Activated T-helper 2 cell treated with anti-CD3 and anti-CD28 coated beads, Interferon-gamma antibody, Interleukin-2, Interleukin-4, amounts not matched to agents 10 μg/mL and 5 μg/mL and 100 μg/mL, durations not matched to agents 14 hours and 24 hours and 36 hours (primary cell): ENCODE measurements around the gene IGFBP6. TPM values are rescaled to one million over a fixed set of nuclear protein-coding genes. Genes with fewer than 3 reads are reported as not detected.
A peak's percentile ranks its signal among the peaks of the same experiment; 100 is the strongest.

Experiments used
- DNase-seq: peaks from one replicate; pipeline ENCODE4 v3.0.0; 2021; ENCODE audit warnings: low spot score
- H3K27ac Mint-ChIP-seq: one replicate; pipeline ENCODE4 v1.8.0; 2021; ENCODE audit warnings: mixed read lengths
- H3K27me3 Mint-ChIP-seq: one replicate; pipeline ENCODE4 v1.8.0; 2021; ENCODE audit warnings: low read depth, mixed read lengths
- H3K36me3 Mint-ChIP-seq: one replicate; pipeline ENCODE4 v1.8.0; 2021; ENCODE audit warnings: low read depth, mixed read lengths
- H3K4me1 Mint-ChIP-seq: one replicate; pipeline ENCODE4 v1.8.0; 2021; ENCODE audit warnings: low read depth, mixed read lengths
- H3K4me3 Mint-ChIP-seq: one replicate; pipeline ENCODE4 v1.8.0; 2021; ENCODE audit warnings: low read depth, mild to moderate bottlenecking, moderate library complexity, mixed read lengths
- H3K9me3 Mint-ChIP-seq: one replicate; pipeline ENCODE4 v1.8.0; 2021; ENCODE audit warnings: mixed read lengths
- intact Hi-C: fragments of 100-400 bp; cut with micrococcal nuclease; formaldehyde crosslinking; loops from one replicate; pipeline ENCODE4 v1.15.1; 2023
- total RNA-seq: library from RNA; stranded (reverse); gene quantifications from 2 replicates; pipeline ENCODE4 v1.2.3, GENCODE V29; 2022

Gene IGFBP6
- total RNA-seq, 1 donor from 2014 or later = not detected

DNA sequence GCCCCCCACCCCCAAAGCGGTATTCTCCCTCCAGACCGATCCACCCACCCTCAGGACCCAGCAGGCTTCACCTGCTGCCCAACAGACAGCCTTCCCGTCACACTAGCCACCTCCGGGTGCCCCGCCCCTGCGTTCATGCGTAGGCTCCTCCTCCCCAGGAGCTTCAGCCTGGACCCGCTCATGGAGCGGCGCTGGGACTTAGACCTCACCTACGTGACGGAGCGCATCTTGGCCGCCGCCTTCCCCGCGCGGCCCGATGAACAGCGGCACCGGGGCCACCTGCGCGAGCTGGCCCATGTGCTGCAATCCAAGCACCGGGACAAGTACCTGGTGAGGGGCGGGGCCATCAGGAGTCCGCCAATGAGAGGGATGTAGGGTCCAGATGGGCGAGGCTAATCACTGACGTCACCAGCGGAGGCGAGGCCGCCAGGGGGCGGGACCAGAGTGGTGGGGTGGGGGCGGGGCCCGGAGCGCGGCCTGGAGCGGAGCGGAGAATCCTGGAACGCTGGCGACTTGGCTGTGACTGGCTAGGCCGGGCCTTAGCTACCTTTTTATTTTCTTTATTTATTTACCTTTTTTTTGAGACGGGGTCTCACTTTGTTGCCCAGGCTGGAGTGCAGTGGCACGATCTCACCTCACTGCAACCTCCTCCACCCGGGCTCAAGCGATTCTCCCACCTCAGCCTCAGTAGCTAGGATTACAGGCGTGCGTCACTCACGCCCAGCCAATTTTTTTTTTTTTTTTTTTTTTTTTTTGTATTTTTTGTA, 43.2 kb upstream of the IGFBP6 start:
- Mint-ChIP-seq H3K27ac (peak overlapping the region; percentile 89), H3K27me3 (no peaks in the 10 kb centered on the region), H3K4me1 (peaks cover 9% of the 10 kb centered on the region), H3K36me3 (no peaks in the 10 kb centered on the region), H3K4me3 (peak overlapping the region; percentile 97), H3K9me3 (no peaks in the 10 kb centered on the region)
- intact Hi-C loops = loop anchor here (1.0 kb wide), 2 partner anchors 25 to 48 kb away; partner anchors contain the start of genes EIF4B and SPRYD3
- DNase-seq = peak; percentile 88

DNA sequence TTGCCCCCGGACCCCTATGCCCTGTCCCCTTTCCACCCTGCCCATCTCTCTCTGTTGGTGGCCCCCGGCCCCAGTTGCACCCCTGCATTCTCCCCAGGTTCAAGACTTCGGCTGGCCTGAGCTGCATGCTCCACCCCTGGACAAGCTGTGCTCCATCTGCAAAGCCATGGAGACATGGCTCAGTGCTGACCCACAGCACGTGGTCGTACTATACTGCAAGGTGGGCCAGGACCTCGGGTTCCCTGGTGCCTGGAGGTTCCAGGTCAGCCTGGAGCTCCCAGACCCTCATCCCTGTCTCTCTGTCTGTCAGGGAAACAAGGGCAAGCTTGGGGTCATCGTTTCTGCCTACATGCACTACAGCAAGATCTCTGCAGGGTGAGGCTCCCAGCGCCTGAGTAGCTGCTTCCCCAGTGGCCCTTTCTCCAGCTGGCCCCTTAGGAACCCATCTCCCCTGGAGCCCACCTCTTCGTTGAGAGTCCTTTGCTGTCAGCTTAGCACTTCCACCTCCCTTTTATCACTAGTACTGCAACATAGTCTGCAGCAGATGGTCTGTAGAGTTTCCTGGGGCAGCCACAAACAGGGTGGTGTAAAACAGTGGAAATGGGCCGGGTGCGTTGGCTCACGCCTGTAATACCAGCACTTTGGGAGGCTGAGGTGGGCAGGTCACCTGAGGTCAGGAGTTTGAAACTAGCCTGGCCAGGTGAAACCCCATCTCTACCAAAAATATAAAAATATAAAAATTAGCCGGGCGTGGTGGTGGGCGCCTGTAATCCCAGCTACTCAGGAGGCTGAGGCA, 41.8 kb upstream of the IGFBP6 start:
- Mint-ChIP-seq H3K4me3 (peak overlapping the region; percentile 3), H3K36me3 (no peaks in the 10 kb centered on the region), H3K9me3 (no peaks in the 10 kb centered on the region), H3K4me1 (peaks cover 6% of the 10 kb centered on the region), H3K27ac (no peak overlapping the region), H3K27me3 (no peaks in the 10 kb centered on the region)
- no peak for DNase-seq
- intact Hi-C loops = no loop called here

- Mint-ChIP-seq H3K4me1 (peaks cover 6% of the 10 kb centered on the region), H3K36me3 (no peaks in the 10 kb centered on the region), H3K9me3 (no peaks in the 10 kb centered on the region), H3K4me3 (no peak overlapping the region), H3K27me3 (no peaks in the 10 kb centered on the region), H3K27ac (no peak overlapping the region)
- intact Hi-C loops = no loop called here
- DNase-seq = no peak
These were observed 41.2 kb upstream of the IGFBP6 start for GRCh38 chr12:53056296-53056695.

- H3K4me1 Mint-ChIP-seq = peaks cover 6% of the 10 kb centered on the region
- H3K4me3 Mint-ChIP-seq = no peak overlapping the region
- no peaks in the 10 kb centered on the region for H3K9me3 Mint-ChIP-seq
- intact Hi-C loops = no loop called here
- no peaks in the 10 kb centered on the region for H3K27me3 Mint-ChIP-seq
- no peak for DNase-seq
- H3K36me3 Mint-ChIP-seq = no peaks in the 10 kb centered on the region
- H3K27ac Mint-ChIP-seq = no peak overlapping the region
These were observed 40.6 kb upstream of the IGFBP6 start for GRCh38 chr12:53056901-53057300.

DNA sequence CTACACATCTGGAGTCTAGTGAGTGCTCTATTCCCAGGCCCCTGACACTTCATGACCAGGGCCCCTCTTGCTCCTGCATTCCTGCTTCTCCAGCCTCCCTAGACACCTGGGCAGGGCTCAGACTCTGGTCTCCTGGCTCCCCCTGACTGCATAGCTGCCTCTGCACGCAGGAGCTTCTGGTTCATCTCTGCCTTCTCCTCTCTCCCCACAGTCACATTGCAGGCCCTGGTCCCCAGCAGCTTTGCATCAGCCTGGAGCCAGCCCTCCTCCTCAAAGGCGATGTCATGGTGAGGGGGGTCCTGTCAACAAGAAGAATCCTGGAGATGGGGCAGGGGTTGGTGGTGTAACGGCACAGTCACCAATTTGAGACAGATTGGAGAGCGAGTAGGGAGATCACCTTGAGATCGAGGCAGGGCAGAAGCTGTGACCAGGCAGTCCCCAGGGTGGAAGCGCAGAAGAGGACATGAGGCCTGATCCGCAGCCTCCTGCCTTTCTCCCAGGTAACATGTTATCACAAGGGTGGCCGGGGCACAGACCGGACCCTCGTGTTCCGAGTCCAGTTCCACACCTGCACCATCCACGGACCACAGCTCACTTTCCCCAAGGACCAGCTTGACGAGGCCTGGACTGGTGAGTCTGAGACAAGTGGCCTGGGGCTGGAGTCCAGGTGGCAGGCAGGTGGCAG, 39.5 kb upstream of the IGFBP6 start:
- Mint-ChIP-seq H3K27me3 (no peaks in the 10 kb centered on the region), H3K4me1 (peaks cover 6% of the 10 kb centered on the region), H3K9me3 (no peaks in the 10 kb centered on the region), H3K27ac (no peak overlapping the region), H3K36me3 (no peaks in the 10 kb centered on the region), H3K4me3 (no peak overlapping the region)
- no peak for DNase-seq
- intact Hi-C loops = no loop called here

GRCh38 chr12:53058674-53059433, 38.6 kb upstream of the IGFBP6 start:
- H3K9me3 Mint-ChIP-seq = no peaks in the 10 kb centered on the region
- no peaks in the 10 kb centered on the region for H3K27me3 Mint-ChIP-seq
- H3K36me3 Mint-ChIP-seq = peaks cover 3% of the 10 kb centered on the region
- no peak for DNase-seq
- intact Hi-C loops = no loop called here
- no peak overlapping the region for H3K27ac Mint-ChIP-seq
- no peak overlapping the region for H3K4me3 Mint-ChIP-seq
- peaks cover 3% of the 10 kb centered on the region for H3K4me1 Mint-ChIP-seq

- Mint-ChIP-seq H3K4me1 (no peaks in the 10 kb centered on the region), H3K27ac (no peak overlapping the region), H3K36me3 (peaks cover 8% of the 10 kb centered on the region), H3K9me3 (no peaks in the 10 kb centered on the region), H3K4me3 (no peak overlapping the region), H3K27me3 (no peaks in the 10 kb centered on the region)
- intact Hi-C loops = no loop called here
- no peak for DNase-seq
These were observed 37.9 kb upstream of the IGFBP6 start for GRCh38 chr12:53059434-53060063.

DNA sequence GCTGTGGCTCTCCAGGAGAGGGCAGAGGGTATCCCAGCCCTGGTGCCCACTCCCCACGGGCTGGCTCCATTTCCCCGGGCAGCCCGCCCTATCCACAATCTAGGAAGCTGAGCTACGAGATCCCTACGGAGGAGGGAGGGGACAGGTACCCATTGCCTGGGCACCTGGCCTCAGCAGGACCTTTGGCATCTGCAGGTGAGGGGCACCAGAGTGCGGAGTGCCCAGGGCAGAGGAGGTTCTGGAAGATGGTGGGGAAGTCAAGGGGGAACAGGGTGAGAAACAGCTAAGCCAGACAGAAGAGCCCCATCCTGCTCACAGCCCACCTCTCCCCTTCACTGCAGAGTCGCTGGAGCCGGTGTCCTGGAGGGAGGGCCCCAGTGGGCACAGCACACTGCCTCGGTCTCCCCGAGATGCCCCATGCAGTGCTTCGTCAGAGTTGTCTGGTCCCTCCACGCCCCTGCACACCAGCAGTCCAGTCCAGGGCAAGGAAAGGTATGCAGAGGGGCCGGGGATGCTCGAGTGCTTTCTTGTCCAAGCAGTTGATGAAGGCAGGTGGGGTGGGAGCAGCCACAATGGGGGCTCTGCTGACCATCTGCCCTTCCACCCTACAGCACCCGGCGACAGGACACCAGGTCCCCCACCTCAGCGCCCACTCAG, 37.3 kb upstream of the IGFBP6 start:
- H3K27ac Mint-ChIP-seq = no peak overlapping the region

GRCh38 chr12:53060721-53061276, 36.7 kb upstream of the IGFBP6 start:
- no peaks in the 10 kb centered on the region for H3K27me3 Mint-ChIP-seq
- peaks cover 17% of the 10 kb centered on the region for H3K36me3 Mint-ChIP-seq
- intact Hi-C loops = no loop called here
- H3K4me3 Mint-ChIP-seq = no peak overlapping the region
- H3K9me3 Mint-ChIP-seq = no peaks in the 10 kb centered on the region
- no peak overlapping the region for H3K27ac Mint-ChIP-seq
- H3K4me1 Mint-ChIP-seq = no peaks in the 10 kb centered on the region
- no peak for DNase-seq

More for the DNA sequence above, 37.3 kb upstream of the IGFBP6 start:
- H3K4me1 Mint-ChIP-seq = no peaks in the 10 kb centered on the region
- H3K27me3 Mint-ChIP-seq = no peaks in the 10 kb centered on the region
- no peak overlapping the region for H3K4me3 Mint-ChIP-seq
- peaks cover 14% of the 10 kb centered on the region for H3K36me3 Mint-ChIP-seq
- no peak for DNase-seq
- H3K9me3 Mint-ChIP-seq = no peaks in the 10 kb centered on the region
- intact Hi-C loops = no loop called here

- Mint-ChIP-seq H3K4me3 (no peak overlapping the region), H3K27me3 (no peaks in the 10 kb centered on the region), H3K9me3 (no peaks in the 10 kb centered on the region), H3K27ac (no peak overlapping the region), H3K4me1 (peaks cover 3% of the 10 kb centered on the region), H3K36me3 (peaks cover 24% of the 10 kb centered on the region)
- DNase-seq = no peak
- intact Hi-C loops = no loop called here
These were observed 36.0 kb upstream of the IGFBP6 start for GRCh38 chr12:53061404-53062010.
